Fibroblast of lung (primary cell): ENCODE measurements around the gene HSD17B12. TPM values are rescaled to one million over a fixed set of nuclear protein-coding genes. Genes with fewer than 3 reads are reported as not detected.

ENCODE experiments used
- DNase-seq, 2 donors: peaks; one replicate each; pipeline versions ENCODE4 v3.0.0 to v3.0.0-alpha.2; 2010; ENCODE audit warnings: low read depth in 2 of 2
- H2AFZ ChIP-seq: 2 replicates; pipeline ENCODE4 v1.5.1; 2012; ENCODE audit warnings: low read length, control low read depth, inconsistent platforms
- H3K27ac ChIP-seq: 2 replicates; pipeline ENCODE4 v1.5.1; 2011; ENCODE audit warnings: low read length, control low read depth; ENCODE audit not compliant: insufficient read depth
- H3K27me3 ChIP-seq: 2 replicates; pipeline ENCODE4 v1.5.1; 2011; ENCODE audit warnings: mild to moderate bottlenecking, low read length; ENCODE audit not compliant: control insufficient read depth, insufficient read depth
- H3K36me3 ChIP-seq: 2 replicates; pipeline ENCODE4 v1.5.1; 2011; ENCODE audit warnings: low read length; ENCODE audit not compliant: control insufficient read depth, insufficient read depth
- H3K4me1 ChIP-seq: 2 replicates; pipeline ENCODE4 v1.5.1; 2011; ENCODE audit warnings: low read length; ENCODE audit not compliant: control insufficient read depth, insufficient read depth; ENCODE audit errors: extremely low read depth
- H3K4me2 ChIP-seq: 2 replicates; pipeline ENCODE4 v1.5.1; 2011; ENCODE audit warnings: low read length, control low read depth; ENCODE audit not compliant: insufficient read depth; ENCODE audit errors: extremely low read depth
- H3K4me3 ChIP-seq, 4 experiments: fragments of 200-600 bp in 1 of 4; sonication (generic) in 1 of 4; replicated peaks in 1 of 4; 2 replicates each; pipeline ENCODE4 v1.5.1; 2011 to 2016; ENCODE audit warnings: low read length in 4 of 4, low read depth in 3 of 4, mild to moderate bottlenecking in 3 of 4, control low read depth in 2 of 4, inconsistent platforms in 1 of 4, mixed read lengths in 1 of 4; ENCODE audit not compliant: insufficient read depth in 1 of 4; ENCODE audit errors: control extremely low read depth in 1 of 4
- H3K79me2 ChIP-seq: 2 replicates; pipeline ENCODE4 v1.5.1; 2012; ENCODE audit warnings: mild to moderate bottlenecking, low read length, inconsistent platforms; ENCODE audit not compliant: control insufficient read depth, insufficient read depth
- H3K9ac ChIP-seq: 2 replicates; pipeline ENCODE4 v1.5.1; 2011; ENCODE audit warnings: mild to moderate bottlenecking, low read length, control low read depth; ENCODE audit not compliant: insufficient read depth
- H3K9me3 ChIP-seq: 2 replicates; pipeline ENCODE4 v1.5.1; 2012; ENCODE audit warnings: low read depth, low read length; ENCODE audit not compliant: control insufficient read depth, insufficient read depth
- H4K20me1 ChIP-seq: 2 replicates; pipeline ENCODE4 v1.5.1; 2011; ENCODE audit warnings: low read length; ENCODE audit not compliant: control insufficient read depth, insufficient read depth; ENCODE audit errors: extremely low read depth
- EZH2 ChIP-seq: IDR thresholded peaks from 2 replicates; pipeline ENCODE4 v1.5.1; 2012; ENCODE audit warnings: low read length, control low read depth, mild to moderate bottlenecking; ENCODE audit errors: missing control alignments
- polyA plus RNA-seq, 2 donors: library from polyadenylated mRNA; depleted of rRNA in 1 of 2; stranded (reverse) in 1 of 2; unstranded in 1 of 2; fragments of >200 nt; gene quantifications; 2 replicates each; pipeline ENCODE4 v1.2.1, GENCODE V29; 2011 to 2012; ENCODE audit warnings: missing spikeins in 1 of 2
- total RNA-seq: library from RNA; depleted of rRNA; stranded (reverse); fragments of >200 nt; gene quantifications from 2 replicates; pipeline ENCODE4 v1.2.1, GENCODE V29; 2014
- TF ChIP-seq, protein P1 (sequence below), 2 donors: IDR thresholded peaks in 1 of 2; conservative IDR thresholded peaks in 1 of 2; 1 replicate in 1 of 2; 2 replicates in 1 of 2; pipeline ENCODE4 v1.5.1; 2011 to 2012; ENCODE audit warnings: low read length in 2 of 2, control low read depth in 1 of 2, inconsistent platforms in 1 of 2, low read depth in 1 of 2, mild to moderate bottlenecking in 1 of 2

The HSD17B12 gene
- total and polyA plus RNA-seq, 2 donors (not counting 1 experiment from before 2014, with no cell fraction given) = 95.4 to 122 TPM

DNA sequence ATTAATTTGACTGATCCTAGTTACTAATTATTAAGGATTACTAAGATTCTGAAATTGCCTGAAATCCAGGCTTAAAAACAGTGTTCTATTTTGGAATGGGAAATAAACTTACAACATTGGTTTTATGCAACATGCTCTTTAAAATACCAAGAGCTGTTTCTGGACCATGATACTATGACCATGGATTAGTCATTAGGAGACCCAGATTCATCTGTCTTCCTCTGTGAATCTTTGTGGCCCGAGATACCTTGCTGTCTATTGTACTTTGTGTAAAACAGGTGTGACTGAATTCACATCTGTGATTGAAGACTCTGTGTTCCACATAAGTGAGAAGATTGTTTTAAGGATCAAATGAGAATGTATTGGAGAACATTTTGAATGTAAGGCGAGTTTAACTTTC is 98.8 kb downstream of the HSD17B12 start:
- no peak for TF ChIP-seq EZH2
- TF ChIP-seq, protein P1, sequence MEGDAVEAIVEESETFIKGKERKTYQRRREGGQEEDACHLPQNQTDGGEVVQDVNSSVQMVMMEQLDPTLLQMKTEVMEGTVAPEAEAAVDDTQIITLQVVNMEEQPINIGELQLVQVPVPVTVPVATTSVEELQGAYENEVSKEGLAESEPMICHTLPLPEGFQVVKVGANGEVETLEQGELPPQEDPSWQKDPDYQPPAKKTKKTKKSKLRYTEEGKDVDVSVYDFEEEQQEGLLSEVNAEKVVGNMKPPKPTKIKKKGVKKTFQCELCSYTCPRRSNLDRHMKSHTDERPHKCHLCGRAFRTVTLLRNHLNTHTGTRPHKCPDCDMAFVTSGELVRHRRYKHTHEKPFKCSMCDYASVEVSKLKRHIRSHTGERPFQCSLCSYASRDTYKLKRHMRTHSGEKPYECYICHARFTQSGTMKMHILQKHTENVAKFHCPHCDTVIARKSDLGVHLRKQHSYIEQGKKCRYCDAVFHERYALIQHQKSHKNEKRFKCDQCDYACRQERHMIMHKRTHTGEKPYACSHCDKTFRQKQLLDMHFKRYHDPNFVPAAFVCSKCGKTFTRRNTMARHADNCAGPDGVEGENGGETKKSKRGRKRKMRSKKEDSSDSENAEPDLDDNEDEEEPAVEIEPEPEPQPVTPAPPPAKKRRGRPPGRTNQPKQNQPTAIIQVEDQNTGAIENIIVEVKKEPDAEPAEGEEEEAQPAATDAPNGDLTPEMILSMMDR (conservative IDR thresholded peaks at IDR 0.05 in 1 of 2, IDR thresholded peaks at IDR 0.05 in 1 of 2; ENCODE audit: low read depth in 1 of 2, low read length in 2 of 2) = no peak
- DNase-seq = peak in 1 of 2 donors; percentile 7
- Histone ChIP-seq H3K9ac (no peak overlapping the region), H3K36me3 (no peaks in the 10 kb centered on the region), H3K27ac (no peak overlapping the region), H3K4me2 (no peak overlapping the region), H3K4me3 (no peak overlapping the region), H3K79me2 (no peaks in the 10 kb centered on the region), H3K4me1 (no peaks in the 10 kb centered on the region), H3K9me3 (no peaks in the 10 kb centered on the region), H3K27me3 (no peaks in the 10 kb centered on the region), H2AFZ (no peak overlapping the region), H4K20me1 (no peaks in the 10 kb centered on the region)

DNA sequence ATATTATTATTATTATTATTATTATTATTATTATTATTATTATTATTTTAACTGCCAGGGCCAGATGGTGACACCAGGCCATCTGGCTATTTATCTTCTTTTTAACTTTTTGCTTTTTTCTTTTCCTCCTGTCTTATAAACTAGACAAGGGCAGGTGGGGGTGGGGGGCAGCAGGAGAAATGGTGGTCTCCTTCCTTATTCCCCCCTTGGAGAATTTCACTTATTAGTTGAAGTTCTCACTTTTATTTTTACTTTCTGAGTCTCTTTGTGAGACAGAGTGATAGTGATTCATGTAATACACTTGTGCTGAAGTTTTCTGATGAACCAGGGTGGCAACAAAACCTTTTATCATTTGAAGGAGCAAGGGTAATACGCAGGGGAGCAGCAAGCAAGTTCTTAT is 103.8 kb downstream of the HSD17B12 start:
- no peak overlapping the region for H3K4me2 ChIP-seq
- no peak overlapping the region for H3K4me3 ChIP-seq
- no peaks in the 10 kb centered on the region for H3K79me2 ChIP-seq
- no peaks in the 10 kb centered on the region for H3K27me3 ChIP-seq
- no peaks in the 10 kb centered on the region for H3K4me1 ChIP-seq
- H3K27ac ChIP-seq = no peak overlapping the region
- H3K36me3 ChIP-seq = no peaks in the 10 kb centered on the region
- no peak overlapping the region for H3K9ac ChIP-seq
- no peak overlapping the region for H2AFZ ChIP-seq
- H4K20me1 ChIP-seq = no peaks in the 10 kb centered on the region
- TF ChIP-seq, protein P1 (conservative IDR thresholded peaks at IDR 0.05 in 1 of 2, IDR thresholded peaks at IDR 0.05 in 1 of 2; ENCODE audit: low read depth in 1 of 2, low read length in 2 of 2) = no peak
- no peak for TF ChIP-seq EZH2
- H3K9me3 ChIP-seq = no peaks in the 10 kb centered on the region
- DNase-seq = no peak

DNA sequence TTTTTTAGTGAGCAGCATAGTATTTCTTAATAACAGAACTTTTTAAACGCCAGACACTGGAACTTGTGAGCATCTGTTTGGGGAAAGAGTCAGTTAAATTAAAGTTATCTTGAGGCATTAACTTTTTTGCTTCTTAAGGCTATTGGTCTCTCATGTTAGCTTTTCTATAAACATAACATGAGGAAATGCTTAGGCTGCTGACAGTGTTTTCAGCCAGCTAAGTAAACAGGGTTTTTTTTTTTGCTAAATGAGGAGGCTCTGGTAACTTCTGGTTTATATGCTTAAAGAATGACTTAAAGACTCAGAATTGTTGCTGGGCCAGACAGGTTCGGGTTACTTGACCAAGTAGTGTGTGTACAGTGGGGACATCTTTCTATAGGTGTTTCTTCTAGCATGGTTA is 104.3 kb downstream of the HSD17B12 start:
- H3K36me3 ChIP-seq = no peaks in the 10 kb centered on the region
- no peaks in the 10 kb centered on the region for H3K9me3 ChIP-seq
- H3K27me3 ChIP-seq = no peaks in the 10 kb centered on the region
- DNase-seq = peak in 1 of 2 donors; percentile 37
- H3K27ac ChIP-seq = no peak overlapping the region
- H4K20me1 ChIP-seq = no peaks in the 10 kb centered on the region
- H2AFZ ChIP-seq = no peak overlapping the region
- no peak overlapping the region for H3K9ac ChIP-seq
- H3K4me3 ChIP-seq = no peak overlapping the region
- no peak for TF ChIP-seq EZH2
- TF ChIP-seq, protein P1 (conservative IDR thresholded peaks at IDR 0.05 in 1 of 2, IDR thresholded peaks at IDR 0.05 in 1 of 2; ENCODE audit: low read depth in 1 of 2, low read length in 2 of 2) = no peak
- no peaks in the 10 kb centered on the region for H3K79me2 ChIP-seq
- peaks cover 4% of the 10 kb centered on the region for H3K4me1 ChIP-seq
- no peak overlapping the region for H3K4me2 ChIP-seq
